Lung (tissue), 12 donors: ENCODE results near the gene GJB3. TPM values are rescaled to one million over a fixed set of nuclear protein-coding genes. Genes with fewer than 3 reads are reported as not detected.

Experiments used
- ATAC-seq: fragments of 200-7000 bp; cut with Tn5 transposase; one replicate; pipeline ENCODE4 v1.9.1; 2020; ENCODE audit warnings: moderate number of reproducible peaks; ENCODE audit not compliant: insufficient read depth, low FRiP score
- DNase-seq, 3 donors: peaks; one replicate each; pipeline ENCODE4 v3.0.0-alpha.2; 2013 to 2017
- H3K27ac ChIP-seq, 2 donors: one replicate each; pipeline ENCODE4 v1.5.1; 2013; ENCODE audit warnings: mild to moderate bottlenecking in 2 of 2, moderate library complexity in 2 of 2, control low read depth in 1 of 2, inconsistent platforms in 1 of 2, low read depth in 1 of 2, low read length in 1 of 2
- H3K27me3 ChIP-seq, 3 donors: one replicate each; pipeline ENCODE4 v1.5.1; 2013; ENCODE audit warnings: low read length in 2 of 3; ENCODE audit not compliant: control insufficient read depth in 3 of 3, insufficient read depth in 3 of 3
- H3K36me3 ChIP-seq, 4 donors: one replicate each; pipeline ENCODE4 v1.5.1; 2013; ENCODE audit warnings: low read length in 4 of 4, mild to moderate bottlenecking in 1 of 4, moderate library complexity in 1 of 4; ENCODE audit not compliant: control insufficient read depth in 4 of 4, insufficient read depth in 4 of 4
- H3K4me1 ChIP-seq, 5 donors: one replicate each; pipeline ENCODE4 v1.5.1; 2013; ENCODE audit warnings: low read length in 5 of 5, mild to moderate bottlenecking in 2 of 5, moderate library complexity in 1 of 5; ENCODE audit not compliant: control insufficient read depth in 5 of 5, insufficient read depth in 5 of 5
- H3K4me3 ChIP-seq: one replicate; pipeline ENCODE4 v1.5.1; 2013; ENCODE audit warnings: mild to moderate bottlenecking, control low read depth, moderate library complexity
- H3K9ac ChIP-seq, 2 donors: one replicate each; pipeline ENCODE4 v1.5.1; 2013; ENCODE audit warnings: low read length in 2 of 2, control low read depth in 1 of 2; ENCODE audit not compliant: insufficient read depth in 1 of 2
- H3K9me3 ChIP-seq, 4 donors: one replicate each; pipeline ENCODE4 v1.5.1; 2013; ENCODE audit warnings: low read length in 3 of 4, mild to moderate bottlenecking in 1 of 4, moderate library complexity in 1 of 4; ENCODE audit not compliant: control insufficient read depth in 4 of 4, insufficient read depth in 3 of 4
- WGBS, 2 donors: extraction: QIAGEN DNeasy Blood & Tissue Kit; methylation state at CpG; one replicate each; pipeline ENCODE4 v1.1.7; 2013; 5-methylcytosine and 5-hydroxymethylcytosine counted together
- polyA plus RNA-seq, 2 donors: library from polyadenylated mRNA; stranded (reverse); fragments of 200-250 nt; gene quantifications; one replicate each; pipeline ENCODE4 v1.2.1, GENCODE V29; 2013
- total RNA-seq, 2 donors: library from RNA; depleted of rRNA in 1 of 2; stranded (reverse); fragments of >200 nt in 1 of 2; gene quantifications; one replicate each; pipeline ENCODE4 v1.2.1, GENCODE V29; 2014 to 2021
- TF ChIP-seq, protein P1 (sequence below): IDR thresholded peaks from 2 replicates; pipeline ENCODE4 v1.5.1; 2012; ENCODE audit warnings: mild to moderate bottlenecking; ENCODE audit errors: control extremely low read depth, extremely low read depth
- donor health status: control.
- donor health status: control.
- donor health status: Bipolar disorder and iron deficiency.
- donor health status: healthy.
- donor health status: DM: yes; HTN: yes; CAD: no.

GJB3 gene
- total and polyA plus RNA-seq, 4 donors = 0.51 to 2.5 (median 0.65) TPM

DNA sequence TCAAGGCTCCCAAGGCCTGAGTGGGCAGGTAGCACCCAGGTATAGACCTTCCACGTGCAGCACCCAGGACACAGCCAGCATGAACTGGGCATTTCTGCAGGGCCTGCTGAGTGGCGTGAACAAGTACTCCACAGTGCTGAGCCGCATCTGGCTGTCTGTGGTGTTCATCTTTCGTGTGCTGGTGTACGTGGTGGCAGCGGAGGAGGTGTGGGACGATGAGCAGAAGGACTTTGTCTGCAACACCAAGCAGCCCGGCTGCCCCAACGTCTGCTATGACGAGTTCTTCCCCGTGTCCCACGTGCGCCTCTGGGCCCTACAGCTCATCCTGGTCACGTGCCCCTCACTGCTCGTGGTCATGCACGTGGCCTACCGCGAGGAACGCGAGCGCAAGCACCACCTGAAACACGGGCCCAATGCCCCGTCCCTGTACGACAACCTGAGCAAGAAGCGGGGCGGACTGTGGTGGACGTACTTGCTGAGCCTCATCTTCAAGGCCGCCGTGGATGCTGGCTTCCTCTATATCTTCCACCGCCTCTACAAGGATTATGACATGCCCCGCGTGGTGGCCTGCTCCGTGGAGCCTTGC, 19.7 kb upstream of the GJB3 start:
- TF ChIP-seq, protein P1, sequence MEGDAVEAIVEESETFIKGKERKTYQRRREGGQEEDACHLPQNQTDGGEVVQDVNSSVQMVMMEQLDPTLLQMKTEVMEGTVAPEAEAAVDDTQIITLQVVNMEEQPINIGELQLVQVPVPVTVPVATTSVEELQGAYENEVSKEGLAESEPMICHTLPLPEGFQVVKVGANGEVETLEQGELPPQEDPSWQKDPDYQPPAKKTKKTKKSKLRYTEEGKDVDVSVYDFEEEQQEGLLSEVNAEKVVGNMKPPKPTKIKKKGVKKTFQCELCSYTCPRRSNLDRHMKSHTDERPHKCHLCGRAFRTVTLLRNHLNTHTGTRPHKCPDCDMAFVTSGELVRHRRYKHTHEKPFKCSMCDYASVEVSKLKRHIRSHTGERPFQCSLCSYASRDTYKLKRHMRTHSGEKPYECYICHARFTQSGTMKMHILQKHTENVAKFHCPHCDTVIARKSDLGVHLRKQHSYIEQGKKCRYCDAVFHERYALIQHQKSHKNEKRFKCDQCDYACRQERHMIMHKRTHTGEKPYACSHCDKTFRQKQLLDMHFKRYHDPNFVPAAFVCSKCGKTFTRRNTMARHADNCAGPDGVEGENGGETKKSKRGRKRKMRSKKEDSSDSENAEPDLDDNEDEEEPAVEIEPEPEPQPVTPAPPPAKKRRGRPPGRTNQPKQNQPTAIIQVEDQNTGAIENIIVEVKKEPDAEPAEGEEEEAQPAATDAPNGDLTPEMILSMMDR = no peak
- no peak for DNase-seq
- Histone ChIP-seq H3K4me3 (no peak overlapping the region), H3K9me3 (peaks cover 0 to 10% (median 0%) of the 10 kb centered on the region in 4 donors), H3K9ac (no peak overlapping the region), H3K27me3 (no peaks in the 10 kb centered on the region), H3K27ac (no peak overlapping the region), H3K4me1 (no peaks in the 10 kb centered on the region), H3K36me3 (no peaks in the 10 kb centered on the region)
- WGBS, 2 donors = 94 to 95% methylated on average over 33 of the region's 33 CpGs
- ATAC-seq = no peak

DNA sequence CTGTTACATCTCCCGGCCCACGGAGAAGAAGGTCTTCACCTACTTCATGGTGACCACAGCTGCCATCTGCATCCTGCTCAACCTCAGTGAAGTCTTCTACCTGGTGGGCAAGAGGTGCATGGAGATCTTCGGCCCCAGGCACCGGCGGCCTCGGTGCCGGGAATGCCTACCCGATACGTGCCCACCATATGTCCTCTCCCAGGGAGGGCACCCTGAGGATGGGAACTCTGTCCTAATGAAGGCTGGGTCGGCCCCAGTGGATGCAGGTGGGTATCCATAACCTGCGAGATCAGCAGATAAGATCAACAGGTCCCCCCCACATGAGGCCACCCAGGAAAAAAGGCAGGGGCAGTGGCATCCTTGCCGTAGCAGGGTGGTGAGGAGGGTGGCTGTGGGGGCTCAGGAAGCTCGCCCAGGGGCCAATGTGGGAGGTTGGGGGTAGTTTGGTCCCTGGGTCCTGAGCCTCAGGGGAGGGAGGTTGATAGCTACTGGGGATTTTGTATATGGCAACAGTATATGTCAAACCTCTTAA, 19.2 kb upstream of the GJB3 start:
- WGBS, 2 donors = 87 to 93% methylated on average over 13 of the region's 13 CpGs
- DNase-seq = no peak
- ATAC-seq = no peak
- TF ChIP-seq, protein P1 = no peak
- peaks cover 0 to 10% (median 0%) of the 10 kb centered on the region in 4 donors for H3K9me3 ChIP-seq
- no peaks in the 10 kb centered on the region for H3K36me3 ChIP-seq
- no peak overlapping the region for H3K9ac ChIP-seq
- no peak overlapping the region for H3K27ac ChIP-seq
- no peak overlapping the region for H3K4me3 ChIP-seq
- H3K4me1 ChIP-seq = no peaks in the 10 kb centered on the region
- no peaks in the 10 kb centered on the region for H3K27me3 ChIP-seq

DNA sequence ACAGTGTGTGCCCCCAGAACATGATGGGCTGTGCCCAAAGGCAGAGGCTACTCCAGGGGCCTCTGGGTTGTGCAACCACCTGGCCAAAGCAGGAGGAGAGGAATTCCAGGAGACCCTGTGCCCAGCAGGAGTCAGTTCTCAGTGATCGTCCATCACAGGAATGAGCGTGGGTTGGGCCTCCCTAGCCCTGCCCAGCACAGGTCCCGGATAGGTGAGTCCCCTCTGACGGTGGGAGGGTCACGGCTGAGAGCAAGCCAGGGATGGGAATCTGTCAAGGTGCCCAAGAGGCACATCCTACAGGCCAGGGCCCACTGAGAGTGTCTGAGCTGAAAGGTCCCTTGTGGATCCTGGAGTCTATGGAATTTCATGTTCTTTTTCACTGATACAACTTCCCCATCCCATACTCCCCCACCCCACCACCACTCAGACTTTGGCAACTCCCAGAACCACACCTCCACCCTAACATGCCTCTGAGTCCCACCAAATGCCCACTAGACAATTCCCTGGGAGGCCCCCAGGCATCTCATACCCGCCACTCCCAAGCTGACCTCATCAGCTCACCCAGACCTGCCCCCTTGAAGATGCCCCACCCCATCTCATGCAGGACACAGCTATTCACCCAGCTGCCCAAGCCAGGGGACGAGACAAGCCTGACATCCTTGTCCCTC, 18.4 kb upstream of the GJB3 start:
- Histone ChIP-seq H3K27me3 (no peaks in the 10 kb centered on the region), H3K9me3 (peaks cover 0 to 10% (median 0%) of the 10 kb centered on the region in 4 donors), H3K4me1 (no peaks in the 10 kb centered on the region), H3K36me3 (no peaks in the 10 kb centered on the region), H3K4me3 (no peak overlapping the region), H3K27ac (no peak overlapping the region), H3K9ac (no peak overlapping the region)
- ATAC-seq (no peak), DNase-seq (no peak)
- TF ChIP-seq, protein P1 = no peak
- WGBS, 2 donors = 59 to 85% methylated on average over 7 of the region's 7 CpGs
